GM12892 (cell line): Measurements from ENCODE around the gene OR4D2.

ENCODE experiments used
- POLR2A ChIP-seq: IDR thresholded peaks from 2 replicates; pipeline ENCODE4 v1.6.1; 2011; ENCODE audit warnings: low read depth, low read length, control low read depth
- POLR2AphosphoS5 ChIP-seq: IDR thresholded peaks from 2 replicates; pipeline ENCODE4 v1.6.1; 2011; ENCODE audit warnings: low read depth, low read length, control low read depth

- TF ChIP-seq POLR2A (no peak), POLR2AphosphoS5 (no peak)
Observed at GRCh38 chr17:58161566-58161965, 5.2 kb upstream of the OR4D2 start.
